Choroid plexus epithelial cell (primary cell): ENCODE results near the gene NRGN.

Source experiments
- DNase-seq: peaks from one replicate; pipeline ENCODE4 v3.0.0-alpha.2; 2010; ENCODE audit warnings: low read depth
- H3K4me3 ChIP-seq: 2 replicates; pipeline ENCODE4 v1.5.1; 2011; ENCODE audit warnings: low read depth, mild to moderate bottlenecking, control low read depth, low read length, moderate library complexity
- TF ChIP-seq, protein P1 (sequence below): conservative IDR thresholded peaks from 2 replicates; pipeline ENCODE4 v1.5.1; 2011; ENCODE audit warnings: low read depth, mild to moderate bottlenecking, control low read depth, inconsistent platforms, low read length, moderate library complexity

Gene NRGN

DNA sequence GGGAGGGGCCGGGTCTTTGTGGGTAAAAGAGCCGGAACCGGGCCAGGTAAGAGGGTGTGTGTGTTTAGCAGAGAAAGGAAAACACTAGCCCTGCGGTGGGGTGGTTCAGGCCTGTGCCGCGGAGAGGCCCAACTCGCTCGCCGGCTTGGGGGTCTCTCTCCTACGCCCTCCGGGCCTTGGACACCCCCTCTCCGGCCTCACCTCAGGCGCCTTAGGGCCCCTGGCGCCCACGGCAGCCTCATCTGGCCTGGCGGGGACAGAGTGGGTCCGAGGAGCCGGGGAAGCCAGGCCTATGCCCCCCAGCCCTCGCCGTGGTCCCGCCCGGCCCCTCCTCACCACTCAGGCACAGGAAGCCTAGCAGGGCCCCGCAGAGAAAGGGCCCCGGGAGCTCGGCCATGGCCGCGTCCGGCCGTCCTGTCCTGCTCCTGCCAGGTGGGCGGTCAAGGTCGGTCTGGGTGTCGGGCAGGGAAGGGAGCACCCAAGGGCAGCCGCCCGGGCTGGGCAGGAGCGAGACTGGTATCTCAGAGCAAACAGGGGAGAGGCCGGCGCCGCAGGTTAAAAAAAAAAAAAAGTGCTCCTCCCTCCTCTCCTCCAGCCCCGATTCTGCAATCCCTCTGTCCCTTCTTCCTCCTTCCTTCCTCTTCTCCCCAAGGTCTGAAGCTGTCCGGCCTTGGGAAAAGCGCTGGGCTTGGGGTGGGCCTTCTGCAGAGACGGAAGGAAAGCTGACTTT is 12.2 kb downstream of the NRGN start, which contains the start of gene VSIG2:
TSS of gene VSIG2 (minus strand) at position 515 of the 730 bp plus-strand sequence. CDS start at position 397, 118 bp downstream.
- peak within 1 kb of the TSS; percentile 8 for H3K4me3 ChIP-seq

GRCh38 chr11:124752471-124753102 is 12.8 kb downstream of the NRGN start:
- TF ChIP-seq, protein P1, sequence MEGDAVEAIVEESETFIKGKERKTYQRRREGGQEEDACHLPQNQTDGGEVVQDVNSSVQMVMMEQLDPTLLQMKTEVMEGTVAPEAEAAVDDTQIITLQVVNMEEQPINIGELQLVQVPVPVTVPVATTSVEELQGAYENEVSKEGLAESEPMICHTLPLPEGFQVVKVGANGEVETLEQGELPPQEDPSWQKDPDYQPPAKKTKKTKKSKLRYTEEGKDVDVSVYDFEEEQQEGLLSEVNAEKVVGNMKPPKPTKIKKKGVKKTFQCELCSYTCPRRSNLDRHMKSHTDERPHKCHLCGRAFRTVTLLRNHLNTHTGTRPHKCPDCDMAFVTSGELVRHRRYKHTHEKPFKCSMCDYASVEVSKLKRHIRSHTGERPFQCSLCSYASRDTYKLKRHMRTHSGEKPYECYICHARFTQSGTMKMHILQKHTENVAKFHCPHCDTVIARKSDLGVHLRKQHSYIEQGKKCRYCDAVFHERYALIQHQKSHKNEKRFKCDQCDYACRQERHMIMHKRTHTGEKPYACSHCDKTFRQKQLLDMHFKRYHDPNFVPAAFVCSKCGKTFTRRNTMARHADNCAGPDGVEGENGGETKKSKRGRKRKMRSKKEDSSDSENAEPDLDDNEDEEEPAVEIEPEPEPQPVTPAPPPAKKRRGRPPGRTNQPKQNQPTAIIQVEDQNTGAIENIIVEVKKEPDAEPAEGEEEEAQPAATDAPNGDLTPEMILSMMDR = no peak
- H3K4me3 ChIP-seq = no peak overlapping the region
- no peak for DNase-seq

More for the DNA sequence above, 12.2 kb downstream of the NRGN start, which contains the start of gene VSIG2:
- DNase-seq = no peak
- TF ChIP-seq, protein P1 = no peak

DNA sequence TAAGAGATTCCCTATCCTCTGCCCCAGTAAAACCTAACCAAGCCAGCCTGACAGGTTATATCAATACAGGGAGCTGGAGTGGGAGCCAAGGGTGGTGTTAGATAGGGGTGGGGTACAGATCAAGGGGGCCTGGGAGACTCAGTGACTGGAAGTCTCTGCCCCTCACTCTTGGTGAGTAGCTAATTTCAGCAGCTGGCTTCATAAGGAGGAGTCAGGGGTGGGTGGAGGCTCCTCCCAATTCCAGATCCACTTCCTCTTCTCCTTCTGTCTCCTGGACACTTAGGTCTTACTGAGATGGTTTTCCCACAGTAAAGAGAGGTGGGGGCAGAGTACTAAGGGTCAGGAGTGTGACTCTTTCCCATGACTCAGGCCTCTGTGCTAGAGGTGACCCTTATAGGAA is 13.5 kb downstream of the NRGN start:
- H3K4me3 ChIP-seq = no peak overlapping the region
- DNase-seq = no peak
- TF ChIP-seq, protein P1 = no peak

DNA sequence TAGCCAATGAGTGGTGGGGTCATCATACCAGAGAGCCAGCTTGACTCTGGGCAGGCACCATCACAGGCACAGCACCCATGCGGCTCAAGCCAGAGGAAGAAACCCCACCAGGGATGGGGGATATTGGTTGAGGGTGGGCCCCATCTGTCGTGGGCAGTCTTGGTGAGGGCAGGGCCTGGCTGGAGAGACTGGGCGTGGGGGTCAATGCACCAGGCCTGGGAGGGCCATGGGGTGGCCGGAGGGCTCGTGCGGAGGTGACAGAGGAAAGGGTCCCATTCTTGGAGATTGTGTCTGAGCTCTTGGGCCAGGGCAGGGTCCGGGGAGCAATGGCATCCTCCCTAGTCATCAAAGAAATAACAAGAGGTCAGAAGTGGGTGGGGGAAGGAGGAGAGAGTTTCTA is 13.9 kb downstream of the NRGN start:
- DNase-seq = no peak
- no peak overlapping the region for H3K4me3 ChIP-seq
- TF ChIP-seq, protein P1 = no peak

DNA sequence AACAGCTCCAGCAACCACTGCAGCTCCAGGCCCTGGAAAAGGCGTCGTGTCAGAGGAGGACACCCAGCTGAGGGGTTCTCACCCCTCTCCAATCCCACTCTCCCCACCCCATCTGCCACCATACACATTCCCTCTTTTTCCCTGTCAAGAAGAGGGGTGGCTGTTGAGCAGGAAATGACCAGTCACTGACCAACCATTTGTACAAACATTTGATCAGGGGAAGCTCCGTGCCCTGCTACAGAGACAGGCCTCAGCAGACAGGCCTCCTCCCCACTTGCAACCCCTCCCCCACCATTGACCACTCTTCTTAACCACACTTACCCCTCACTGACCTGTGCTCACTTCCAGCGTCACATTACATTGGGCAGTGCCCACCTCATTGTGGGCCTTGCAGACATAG is 14.6 kb downstream of the NRGN start:
- H3K4me3 ChIP-seq = no peak overlapping the region
- DNase-seq = no peak
- TF ChIP-seq, protein P1 = no peak

DNA sequence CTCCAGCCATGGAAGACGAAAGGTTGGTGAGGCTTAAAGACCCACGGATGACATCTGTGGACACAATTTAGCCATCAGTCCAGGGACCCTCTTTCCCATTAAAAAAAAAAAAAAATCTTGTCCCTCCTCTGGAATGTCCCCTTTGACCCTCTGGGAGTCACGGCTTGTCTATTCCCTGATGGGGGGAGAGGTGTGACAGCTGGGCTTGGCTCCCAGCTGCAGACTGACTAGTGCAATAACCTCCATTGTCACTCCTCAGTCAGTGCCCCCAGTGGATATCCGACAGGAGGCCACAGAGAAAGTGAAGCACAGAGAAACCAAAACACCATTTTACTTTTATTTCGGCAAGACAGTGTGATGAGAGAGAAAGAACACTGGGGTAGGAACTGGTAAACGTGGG is 15.0 kb downstream of the NRGN start:
- TF ChIP-seq, protein P1 = no peak
- H3K4me3 ChIP-seq = no peak overlapping the region
- DNase-seq = no peak
